NOMO-1 treated with dmso at 0.1 percent for 144 hours (cell line): ENCODE results near the gene BMP6.

Experiments
- DNase-seq: peaks from one replicate; lab custom pipeline; 2025; ENCODE audit not compliant: unreplicated experiment; lab: John Stamatoyannopoulos, UW

Gene BMP6

GRCh38 chr6:7719364-7719850 is 6.5 kb upstream of the BMP6 start:
- DNase-seq: no peak

- no peak for DNase-seq
These were observed 5.6 kb upstream of the BMP6 start for GRCh38 chr6:7720346-7720745.

- no peak for DNase-seq
These were observed 4.2 kb upstream of the BMP6 start for GRCh38 chr6:7721649-7722048.

- DNase-seq: peak; percentile 53
These were observed 2.9 kb upstream of the BMP6 start for GRCh38 chr6:7723041-7723447.

GRCh38 chr6:7723554-7723953 is 2.3 kb upstream of the BMP6 start:
- DNase-seq: no peak

- DNase-seq: no peak
These were observed 487 bp upstream of the BMP6 start for GRCh38 chr6:7725412-7725811.

GRCh38 chr6:7726416-7727085 is 652 bp downstream of the BMP6 start:
- no peak for DNase-seq

- DNase-seq: no peak
These were observed 1.4 kb downstream of the BMP6 start for GRCh38 chr6:7727086-7727945.

GRCh38 chr6:7727946-7728854 is 2.3 kb downstream of the BMP6 start:
- no peak for DNase-seq

- DNase-seq: no peak
These were observed 3.1 kb downstream of the BMP6 start for GRCh38 chr6:7728855-7729590.

GRCh38 chr6:7730001-7730783 is 4.3 kb downstream of the BMP6 start:
- no peak for DNase-seq

GRCh38 chr6:7730784-7731227 is 4.9 kb downstream of the BMP6 start:
- DNase-seq: no peak

- DNase-seq: no peak
These were observed 5.4 kb downstream of the BMP6 start for GRCh38 chr6:7731294-7731693.

- DNase-seq: no peak
These were observed 6.3 kb downstream of the BMP6 start for GRCh38 chr6:7732228-7732627.

GRCh38 chr6:7734707-7735383 is 8.9 kb downstream of the BMP6 start:
- DNase-seq: no peak

GRCh38 chr6:7737106-7737505 is 11.2 kb downstream of the BMP6 start:
- DNase-seq: no peak

GRCh38 chr6:7737867-7738266 is 12.0 kb downstream of the BMP6 start:
- no peak for DNase-seq

- DNase-seq: no peak
These were observed 16.4 kb downstream of the BMP6 start for GRCh38 chr6:7742223-7742785.

GRCh38 chr6:7745942-7746341 is 20.0 kb downstream of the BMP6 start:
- DNase-seq: no peak
